Parathyroid adenoma (tissue), 2 donors: Measurements from ENCODE around the gene ZNF541.

Experiments used
- H2AFZ ChIP-seq: fragments of 300-600 bp; sonication (generic); one replicate; pipeline ENCODE4 v1.7.0; 2017; ENCODE audit warnings: antibody characterized with exemption, mild to moderate bottlenecking
- H3K27ac ChIP-seq: fragments of 300-600 bp; sonication (generic); one replicate; pipeline ENCODE4 v1.7.0; 2017
- H3K27me3 ChIP-seq: fragments of 300-600 bp; sonication (generic); one replicate; pipeline ENCODE4 v1.7.0; 2017; ENCODE audit warnings: low read length; ENCODE audit not compliant: control insufficient read depth, insufficient read depth
- H3K36me3 ChIP-seq: fragments of 300-600 bp; sonication (generic); one replicate; pipeline ENCODE4 v1.7.0; 2017; ENCODE audit warnings: low read length; ENCODE audit not compliant: control insufficient read depth, insufficient read depth
- H3K4me1 ChIP-seq: fragments of 300-600 bp; sonication (generic); one replicate; pipeline ENCODE4 v1.7.0; 2017; ENCODE audit warnings: control low read depth
- H3K4me2 ChIP-seq: fragments of 300-600 bp; sonication (generic); one replicate; pipeline ENCODE4 v1.7.0; 2017; ENCODE audit warnings: low read length
- H3K4me3 ChIP-seq: fragments of 300-600 bp; sonication (generic); one replicate; pipeline ENCODE4 v1.7.0; 2017; ENCODE audit warnings: low read depth, low read length
- H3K79me2 ChIP-seq: fragments of 300-600 bp; sonication (generic); one replicate; pipeline ENCODE4 v1.7.0; 2017; ENCODE audit warnings: control low read depth
- H3K9ac ChIP-seq: fragments of 300-600 bp; sonication (generic); one replicate; pipeline ENCODE4 v1.7.0; 2017; ENCODE audit warnings: mild to moderate bottlenecking
- H3K9me3 ChIP-seq: fragments of 300-600 bp; sonication (generic); one replicate; pipeline ENCODE4 v1.7.0; 2017; ENCODE audit warnings: low read length; ENCODE audit not compliant: control insufficient read depth
- CTCF ChIP-seq: fragments of 300-600 bp; sonication (generic); IDR thresholded peaks from one replicate; pipeline ENCODE4 v1.7.0; 2017; ENCODE audit warnings: antibody characterized with exemption, mild to moderate bottlenecking
- donor health status: primary hyperparathyroidism.

Gene ZNF541

DNA sequence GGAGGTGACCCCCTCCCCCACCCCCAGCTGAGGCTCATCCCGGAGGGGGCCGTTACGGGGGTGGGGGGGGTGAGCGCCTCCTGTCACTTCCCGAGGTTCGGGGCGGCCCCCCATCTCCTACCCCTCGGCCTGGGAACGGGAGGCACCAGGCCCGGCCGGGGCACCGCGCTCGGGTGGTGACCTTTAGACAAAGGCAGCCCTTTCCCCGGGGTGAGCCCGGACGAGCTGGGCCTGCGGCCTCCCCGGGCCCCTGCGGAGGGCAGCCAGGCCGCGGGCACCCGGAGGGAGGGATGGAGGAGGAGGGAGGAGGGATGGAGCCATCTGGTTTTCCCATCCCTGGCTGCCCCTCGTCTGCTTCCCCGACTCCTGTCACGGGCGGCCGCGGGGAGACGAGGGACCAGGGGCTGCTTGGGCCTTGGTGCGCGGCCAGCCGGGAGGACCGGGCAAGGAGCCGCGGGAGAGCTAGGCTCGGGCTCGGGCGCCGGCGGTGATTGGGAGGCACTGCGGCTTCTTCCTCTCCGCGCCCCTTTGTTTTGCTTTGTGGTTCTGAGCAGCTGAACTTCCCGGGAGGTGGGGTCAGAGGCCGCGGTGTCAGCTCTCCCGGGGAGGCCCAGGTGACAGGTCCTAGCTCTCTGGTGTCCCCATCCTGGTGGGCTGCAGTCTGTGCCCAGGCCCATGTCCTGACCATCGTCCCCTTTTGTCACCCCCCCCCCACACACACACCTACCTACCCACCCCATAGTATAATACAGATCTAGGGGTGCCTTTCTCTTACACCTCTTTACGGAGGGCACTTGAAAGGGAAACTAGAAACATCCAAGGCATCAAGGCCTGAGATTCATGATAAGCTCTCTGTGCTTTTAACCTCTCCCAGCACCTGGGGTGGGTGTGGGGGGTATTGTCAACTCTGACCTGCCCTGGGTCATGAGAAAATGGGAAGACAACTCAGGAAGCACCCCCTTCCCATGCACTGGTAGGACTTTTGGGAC, 37.3 kb upstream of the ZNF541 start:
- Histone ChIP-seq H3K9ac (peak overlapping the region; percentile 88), H3K27me3 (no peaks in the 10 kb centered on the region), H3K79me2 (peaks cover 43% of the 10 kb centered on the region), H3K9me3 (no peaks in the 10 kb centered on the region), H3K36me3 (no peaks in the 10 kb centered on the region), H3K4me1 (no peaks in the 10 kb centered on the region), H3K4me2 (peak overlapping the region; percentile 77), H3K27ac (peak overlapping the region; percentile 79), H2AFZ (peak overlapping the region; percentile 56), H3K4me3 (peak overlapping the region; percentile 69)
- no peak for TF ChIP-seq CTCF

GRCh38 chr19:47608969-47609905, 36.3 kb upstream of the ZNF541 start, which contains the start of gene BICRA:
TSS of gene BICRA (plus strand) at chr19:47609134. CDS start at chr19:47673575, 64,441 bp downstream.
- H3K4me1 ChIP-seq = no peaks in the 10 kb centered on the region
- peak within 1 kb of the TSS; percentile 93 for H3K9ac ChIP-seq
- peak within 1 kb of the TSS; percentile 95 for H3K4me2 ChIP-seq
- peak within 1 kb of the TSS; percentile 99 for H2AFZ ChIP-seq
- no peaks in the 10 kb centered on the region for H3K36me3 ChIP-seq
- no peaks in the 10 kb centered on the region for H3K9me3 ChIP-seq
- peaks cover 33% of the 10 kb centered on the region for H3K79me2 ChIP-seq
- no peaks in the 10 kb centered on the region for H3K27me3 ChIP-seq
- peak within 1 kb of the TSS; percentile 100 for H3K4me3 ChIP-seq
- H3K27ac ChIP-seq = peak within 1 kb of the TSS; percentile 94
- TF ChIP-seq CTCF = no peak

DNA sequence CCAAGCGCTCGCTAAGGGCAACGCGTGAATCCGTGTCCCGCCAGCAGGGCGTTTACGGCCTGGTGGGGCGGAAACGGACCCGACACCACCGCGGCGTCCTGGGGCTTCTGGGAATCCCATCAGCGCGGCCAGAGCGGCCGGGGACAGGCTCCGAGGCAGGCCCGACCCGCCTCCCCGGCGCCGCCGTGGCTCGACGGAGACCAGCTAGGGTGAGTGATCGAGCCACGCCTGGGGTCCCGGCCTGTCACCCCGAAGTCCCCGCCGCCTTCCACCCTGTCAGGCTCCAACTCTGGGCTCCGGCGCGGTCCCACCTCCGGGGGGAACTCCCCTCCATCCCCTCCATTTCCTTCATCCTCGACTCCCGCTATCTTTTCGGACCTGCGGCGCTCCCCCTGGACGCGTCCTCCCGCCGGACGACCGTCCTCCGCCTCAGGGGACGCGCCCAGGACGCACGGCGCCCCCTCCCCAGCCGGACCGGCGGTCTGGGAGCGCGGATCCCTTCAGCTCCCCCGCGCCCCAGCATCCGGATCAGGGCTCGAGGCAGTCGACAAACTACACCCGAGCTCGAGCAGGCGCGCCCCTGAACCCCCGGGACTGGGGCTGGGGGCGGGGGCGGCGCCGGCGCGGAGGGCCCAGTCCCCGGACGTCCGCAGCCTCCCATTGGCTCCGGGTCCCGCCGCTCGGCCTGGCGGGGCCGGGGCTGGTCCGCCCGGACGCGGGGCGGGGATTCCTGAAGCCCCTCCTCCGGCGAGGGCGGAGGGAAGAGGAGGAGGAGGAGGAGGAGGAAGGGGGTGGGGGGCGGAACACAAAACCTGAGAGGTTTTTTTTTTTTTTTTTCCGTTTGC, 35.3 kb upstream of the ZNF541 start:
- H3K9me3 ChIP-seq = no peaks in the 10 kb centered on the region
- H3K36me3 ChIP-seq = no peaks in the 10 kb centered on the region
- peak overlapping the region; percentile 94 for H3K27ac ChIP-seq
- H3K79me2 ChIP-seq = peaks cover 30% of the 10 kb centered on the region
- H3K4me1 ChIP-seq = no peaks in the 10 kb centered on the region
- H2AFZ ChIP-seq = peak overlapping the region; percentile 99
- peak overlapping the region; percentile 93 for H3K9ac ChIP-seq
- peak overlapping the region; percentile 100 for H3K4me3 ChIP-seq
- no peak for TF ChIP-seq CTCF
- peak overlapping the region; percentile 95 for H3K4me2 ChIP-seq
- no peaks in the 10 kb centered on the region for H3K27me3 ChIP-seq

DNA sequence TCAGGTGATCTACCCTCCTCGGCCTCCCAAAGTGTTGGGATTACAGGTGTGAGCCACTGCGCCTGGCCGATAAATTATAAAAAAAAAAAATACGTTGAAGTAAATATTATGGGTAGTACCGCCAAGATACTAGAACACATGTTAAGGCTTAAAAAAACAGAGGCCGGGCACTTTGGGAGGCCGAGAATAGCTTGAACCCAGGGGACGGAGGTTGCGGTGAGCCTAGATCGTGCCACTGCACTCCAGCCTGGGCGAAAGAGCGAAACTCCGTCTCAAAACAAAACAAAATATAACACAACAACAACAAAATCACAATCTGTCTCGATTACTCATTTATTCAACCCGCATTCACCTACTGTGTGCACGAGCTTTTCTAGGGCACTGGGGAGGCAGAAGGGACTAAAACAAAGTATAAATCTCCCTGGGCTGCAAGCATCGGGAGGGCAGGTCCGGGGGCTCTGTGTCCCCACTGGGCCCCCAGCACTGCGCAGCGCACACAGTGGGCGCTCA, 34.7 kb upstream of the ZNF541 start:
- Histone ChIP-seq H3K79me2 (peaks cover 27% of the 10 kb centered on the region), H3K27ac (peak overlapping the region; percentile 94), H2AFZ (peak overlapping the region; percentile 99), H3K9me3 (no peaks in the 10 kb centered on the region), H3K4me3 (peak overlapping the region; percentile 100), H3K27me3 (no peaks in the 10 kb centered on the region), H3K9ac (peak overlapping the region; percentile 93), H3K36me3 (no peaks in the 10 kb centered on the region), H3K4me1 (no peaks in the 10 kb centered on the region), H3K4me2 (peak overlapping the region; percentile 95)
- TF ChIP-seq CTCF = no peak
